H1 (cell line): ENCODE measurements around the gene ACSF3. TPM values are rescaled to one million over a fixed set of nuclear protein-coding genes. Genes with fewer than 3 reads are reported as not detected.

Experiments used
- CTCF ChIA-PET: fragments of 300-600 bp; sonication (Branson Sonifier 250); formaldehyde crosslinking; loops from one replicate; lab custom pipeline; 2021; ENCODE audit not compliant: partially characterized antibody; lab: Charles Lee
- POLR2A ChIA-PET: fragments of 300-600 bp; sonication (Branson Sonifier 250); formaldehyde crosslinking; loops from one replicate; lab custom pipeline; 2021; ENCODE audit warnings: inconsistent platforms; ENCODE audit not compliant: partially characterized antibody; lab: Charles Lee
- DNase-seq, 2 experiments: peaks; one replicate each; pipeline versions ENCODE4 v3.0.0 to v3.0.0-alpha.2; 2010 to 2022; ENCODE audit warnings: low spot score in 2 of 2, low read depth in 1 of 2, mixed read lengths in 1 of 2
- FAIRE-seq: peaks from 2 replicates; lab custom pipeline; 2011; peaks lifted over from hg19 to GRCh38; lab: Jason Lieb, UNC
- H2AFZ ChIP-seq: 2 replicates; pipeline ENCODE4 v1.8.1; 2012; ENCODE audit warnings: low read length, inconsistent platforms
- H2AK5ac ChIP-seq: 2 replicates; pipeline ENCODE4 v1.6.1; 2013; ENCODE audit warnings: low read depth, low read length
- H2BK120ac ChIP-seq: replicated peaks from 2 replicates; pipeline ENCODE3; 2013; ENCODE audit warnings: low read depth, low read length, inconsistent platforms
- H2BK12ac ChIP-seq: 2 replicates; pipeline ENCODE4 v1.6.1; 2013; ENCODE audit warnings: low read depth, low read length
- H2BK15ac ChIP-seq: 2 replicates; pipeline ENCODE4 v1.6.1; 2013; ENCODE audit warnings: low read length
- H2BK20ac ChIP-seq: 2 replicates; pipeline ENCODE4 v1.6.1; 2013; ENCODE audit warnings: low read length
- H2BK5ac ChIP-seq: 2 replicates; pipeline ENCODE4 v1.6.1; 2013; ENCODE audit warnings: low read depth, low read length
- H3K14ac ChIP-seq: 2 replicates; pipeline ENCODE4 v1.6.1; 2013; ENCODE audit warnings: inconsistent platforms; ENCODE audit not compliant: insufficient read length
- H3K18ac ChIP-seq: 2 replicates; pipeline ENCODE4 v1.6.1; 2013; ENCODE audit warnings: low read length; ENCODE audit errors: extremely low read depth
- H3K23ac ChIP-seq: 2 replicates; pipeline ENCODE4 v1.6.1; 2013; ENCODE audit warnings: inconsistent platforms; ENCODE audit not compliant: insufficient read length
- H3K23me2 ChIP-seq: 2 replicates; pipeline ENCODE4 v1.6.1; 2013; ENCODE audit warnings: low read depth, low read length
- H3K27ac ChIP-seq: 2 replicates; pipeline ENCODE4 v1.6.1; 2011; ENCODE audit warnings: low read depth, low read length, inconsistent platforms
- H3K27me3 ChIP-seq, 4 experiments: replicated peaks in 1 of 4; 1 replicate in 1 of 4; 2 replicates in 3 of 4; pipeline versions ENCODE4 v1.6.1 to v1.8.1; 2011 to 2013; ENCODE audit warnings: low read length in 3 of 4, mild to moderate bottlenecking in 3 of 4, inconsistent platforms in 2 of 4, mixed read lengths in 2 of 4, moderate library complexity in 1 of 4; ENCODE audit not compliant: control insufficient read depth in 3 of 4, insufficient read depth in 3 of 4; ENCODE audit errors: extremely low read depth in 1 of 4
- H3K36me3 ChIP-seq, 4 experiments: 2 replicates each; pipeline versions ENCODE4 v1.6.1 to v1.8.1; 2011 to 2013; ENCODE audit warnings: mild to moderate bottlenecking in 4 of 4, low read length in 3 of 4, moderate library complexity in 2 of 4, control low read depth in 1 of 4, inconsistent platforms in 1 of 4; ENCODE audit not compliant: insufficient read depth in 4 of 4, control insufficient read depth in 2 of 4
- H3K4ac ChIP-seq: replicated peaks from 2 replicates; pipeline ENCODE3; 2013; ENCODE audit warnings: low read length, low read depth, mixed read lengths, inconsistent platforms; ENCODE audit not compliant: insufficient read length
- H3K4me1 ChIP-seq, 4 experiments: replicated peaks in 1 of 4; 1 replicate in 1 of 4; 2 replicates in 3 of 4; pipeline versions ENCODE4 v1.6.1 to v1.8.1; 2011 to 2013; ENCODE audit warnings: low read length in 3 of 4, inconsistent platforms in 2 of 4, mixed read lengths in 1 of 4; ENCODE audit not compliant: insufficient read depth in 4 of 4, control insufficient read depth in 3 of 4
- H3K4me2 ChIP-seq, 2 experiments: 2 replicates each; pipeline versions ENCODE4 v1.6.1 to v1.8.1; 2011 to 2013; ENCODE audit warnings: low read depth in 2 of 2, low read length in 2 of 2, control low read depth in 1 of 2, inconsistent platforms in 1 of 2, mild to moderate bottlenecking in 1 of 2; ENCODE audit not compliant: insufficient read depth in 1 of 2
- H3K4me3 ChIP-seq, 4 experiments: fragments of 200-600, 300-600 bp in 1 of 4; sonication (generic), shearing (Covaris generic), sonication (Bioruptor Twin) in 1 of 4; 2 replicates each; pipeline versions ENCODE4 v1.5.1 to v1.8.1; 2011 to 2016; ENCODE audit warnings: low read length in 4 of 4, low read depth in 3 of 4, control low read depth in 2 of 4, inconsistent platforms in 2 of 4, mild to moderate bottlenecking in 2 of 4, mixed read lengths in 1 of 4, moderate library complexity in 1 of 4; ENCODE audit not compliant: insufficient read depth in 2 of 4; ENCODE audit errors: extremely low read depth in 1 of 4
- H3K56ac ChIP-seq: replicated peaks from 2 replicates; pipeline ENCODE3; 2013; ENCODE audit warnings: low read depth, mild to moderate bottlenecking, mixed read lengths, low read length, inconsistent platforms; ENCODE audit not compliant: insufficient read length
- H3K79me1 ChIP-seq: 2 replicates; pipeline ENCODE4 v1.6.1; 2013; ENCODE audit warnings: low read depth, low read length, control low read depth
- H3K79me2 ChIP-seq, 2 experiments: 2 replicates each; pipeline versions ENCODE4 v1.6.1 to v1.8.1; 2012 to 2013; ENCODE audit warnings: low read length in 2 of 2, mild to moderate bottlenecking in 2 of 2, inconsistent platforms in 1 of 2; ENCODE audit not compliant: insufficient read depth in 2 of 2, control insufficient read depth in 1 of 2
- H3K9ac ChIP-seq, 4 experiments: replicated peaks in 1 of 4; 1 replicate in 1 of 4; 2 replicates in 3 of 4; pipeline versions ENCODE4 v1.6.1 to v1.8.1; 2011 to 2013; ENCODE audit warnings: low read depth in 3 of 4, low read length in 3 of 4, control low read depth in 2 of 4, mild to moderate bottlenecking in 2 of 4, moderate library complexity in 2 of 4, inconsistent platforms in 1 of 4; ENCODE audit errors: extremely low read depth in 1 of 4
- H3K9me3 ChIP-seq, 2 experiments: 2 replicates each; pipeline versions ENCODE4 v1.6.1 to v1.8.1; 2012 to 2013; ENCODE audit warnings: mild to moderate bottlenecking in 2 of 2, moderate library complexity in 2 of 2, control low read depth in 1 of 2, inconsistent platforms in 1 of 2, low read depth in 1 of 2, low read length in 1 of 2, mixed read lengths in 1 of 2; ENCODE audit not compliant: insufficient read depth in 2 of 2
- H4K20me1 ChIP-seq, 2 experiments: replicated peaks in 1 of 2; 2 replicates each; pipeline versions ENCODE3 to v1.8.1; 2011 to 2013; ENCODE audit warnings: inconsistent platforms in 2 of 2, low read length in 2 of 2, mild to moderate bottlenecking in 1 of 2; ENCODE audit not compliant: insufficient read depth in 2 of 2, control insufficient read depth in 1 of 2
- H4K5ac ChIP-seq: 2 replicates; pipeline ENCODE4 v1.6.1; 2013; ENCODE audit warnings: low read length, low read depth, mixed read lengths, inconsistent platforms; ENCODE audit not compliant: insufficient read length
- H4K8ac ChIP-seq: 2 replicates; pipeline ENCODE4 v1.8.0; 2013; ENCODE audit warnings: mild to moderate bottlenecking, moderate library complexity, low read length, inconsistent platforms; ENCODE audit not compliant: insufficient read depth; ENCODE audit errors: extremely low read depth
- H4K91ac ChIP-seq: replicated peaks from 2 replicates; pipeline ENCODE3; 2013; ENCODE audit warnings: low read length, mixed read lengths, inconsistent platforms; ENCODE audit not compliant: insufficient read length
- CHD1 ChIP-seq: IDR thresholded peaks from 2 replicates; pipeline ENCODE4 v1.6.1; 2012; ENCODE audit warnings: low read depth, low read length, improper control_type of control experiment
- E2F6 ChIP-seq: IDR thresholded peaks from 2 replicates; pipeline ENCODE4 v1.6.1; 2012; ENCODE audit warnings: inconsistent platforms
- HDAC6 ChIP-seq: IDR thresholded peaks from one replicate; pipeline ENCODE4 v1.7.1; 2012; ENCODE audit warnings: low read depth, mild to moderate bottlenecking, inconsistent platforms, low read length, moderate library complexity
- JUN ChIP-seq: IDR thresholded peaks from 2 replicates; pipeline ENCODE4 v1.6.1; 2011; ENCODE audit warnings: low read depth, mild to moderate bottlenecking, improper control_type of control experiment, low read length
- JUND ChIP-seq: IDR thresholded peaks from 2 replicates; pipeline ENCODE4 v1.6.1; 2011; ENCODE audit warnings: mild to moderate bottlenecking, improper control_type of control experiment, low read length
- KDM4A ChIP-seq: IDR thresholded peaks from one replicate; pipeline ENCODE4 v1.7.1; 2012; ENCODE audit warnings: low read depth, mild to moderate bottlenecking, moderate library complexity, low read length, inconsistent platforms; ENCODE audit not compliant: severe bottlenecking
- RFX5 ChIP-seq: IDR thresholded peaks from 2 replicates; pipeline ENCODE4 v1.6.1; 2011; ENCODE audit warnings: low read depth, low read length, improper control_type of control experiment, borderline replicate concordance
- SIX5 ChIP-seq: IDR thresholded peaks from 2 replicates; pipeline ENCODE4 v1.6.1; 2011; ENCODE audit warnings: mild to moderate bottlenecking, low read depth, low read length
- SRF ChIP-seq: IDR thresholded peaks from 2 replicates; pipeline ENCODE4 v1.6.1; 2011; ENCODE audit warnings: mild to moderate bottlenecking, low read depth, low read length, moderate library complexity
- TAF7 ChIP-seq: optimal IDR thresholded peaks from 2 replicates; pipeline ENCODE3; 2011; ENCODE audit warnings: low read depth, mild to moderate bottlenecking, inconsistent platforms, low read length, moderate library complexity, borderline replicate concordance
- TBP ChIP-seq: IDR thresholded peaks from 2 replicates; pipeline ENCODE4 v1.6.1; 2011; ENCODE audit warnings: low read depth, low read length, improper control_type of control experiment
- WGBS, 2 experiments: shearing (Covaris generic) in 1 of 2; methylation state at CpG; one replicate each; pipeline versions ENCODE4 v1.1.6 to v1.1.7; 2013 to 2015; ENCODE audit warnings: low lambda C conversion rate in 2 of 2, mixed read lengths in 2 of 2, inconsistent platforms in 1 of 2, low coverage in 1 of 2, missing lambda C conversion rate in 1 of 2; ENCODE audit not compliant: insufficient replicate concordance in 2 of 2, insufficient coverage in 1 of 2, insufficient read length in 1 of 2; ENCODE audit errors: extremely low coverage in 1 of 2, missing lambda C conversion rate in 1 of 2; 5-methylcytosine and 5-hydroxymethylcytosine counted together
- polyA plus RNA-seq, 7 experiments: library from polyadenylated mRNA; depleted of rRNA in 3 of 7; stranded (reverse) in 5 of 7; unstranded in 2 of 7; fragments of >200 nt in 5 of 7; fragments of 200-250 nt in 2 of 7; gene quantifications; 1 replicate in 5 of 7; 2 replicates in 1 of 7; 4 replicates in 1 of 7; pipeline versions ENCODE4 v1.2.1 to v1.2.3, GENCODE V29; 2011 to 2013; ENCODE audit warnings: missing spikeins in 2 of 7, mixed read lengths in 2 of 7
- total RNA-seq: library from RNA; stranded (reverse); fragmentation: NEBNext Ultra II Directional; extraction: Animal tissue kit (Norgen Biotek cat#: 25700); gene quantifications from 2 replicates; pipeline ENCODE4 v1.2.1, GENCODE V29; 2021
- TF ChIP-seq, protein P1 (sequence below): IDR thresholded peaks from 2 replicates; pipeline ENCODE4 v1.6.1; 2011; ENCODE audit warnings: low read length, improper control_type of control experiment

The ACSF3 gene
- total and polyA plus RNA-seq, 2 of the 8 experiments (the other 6 are each of a cell fraction or from before 2014, with no cell fraction given), result 15.6 to 22.9 TPM

- H3K4me2 ChIP-seq, result no peak overlapping the region
- 94% methylated on average over 46 of the region's 46 CpGs; no CpG with 5 or more reads in 1 of the 2 experiments for WGBS, 2 experiments
- TF ChIP-seq SIX5, result no peak
- no peak for TF ChIP-seq SRF
- TF ChIP-seq RFX5, result no peak
- no peak for TF ChIP-seq TAF7
- TF ChIP-seq TBP, result no peak
- TF ChIP-seq, protein P1, sequence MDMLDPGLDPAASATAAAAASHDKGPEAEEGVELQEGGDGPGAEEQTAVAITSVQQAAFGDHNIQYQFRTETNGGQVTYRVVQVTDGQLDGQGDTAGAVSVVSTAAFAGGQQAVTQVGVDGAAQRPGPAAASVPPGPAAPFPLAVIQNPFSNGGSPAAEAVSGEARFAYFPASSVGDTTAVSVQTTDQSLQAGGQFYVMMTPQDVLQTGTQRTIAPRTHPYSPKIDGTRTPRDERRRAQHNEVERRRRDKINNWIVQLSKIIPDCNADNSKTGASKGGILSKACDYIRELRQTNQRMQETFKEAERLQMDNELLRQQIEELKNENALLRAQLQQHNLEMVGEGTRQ, result no peak
- TF ChIP-seq KDM4A, result no peak
- no peak for TF ChIP-seq JUND
- TF ChIP-seq HDAC6, result no peak
- no peak for TF ChIP-seq E2F6
- TF ChIP-seq JUN, result no peak
- TF ChIP-seq CHD1, result no peak
These were observed 41.3 kb upstream of the ACSF3 start for GRCh38 chr16:89052191-89052889.

More at GRCh38 chr16:89052191-89052889, 41.3 kb upstream of the ACSF3 start:
- ChIA-PET CTCF (no interaction called here), POLR2A (no interaction called here)
- no peak overlapping the region for H2BK120ac ChIP-seq
- no peaks in the 10 kb centered on the region for H3K23me2 ChIP-seq
- H3K9me3 ChIP-seq, result no peaks in the 10 kb centered on the region
- no peak overlapping the region for H2BK12ac ChIP-seq
- H3K4ac ChIP-seq, result no peak overlapping the region
- H4K5ac ChIP-seq, result no peak overlapping the region
- H2AK5ac ChIP-seq, result no peak overlapping the region
- no peak overlapping the region for H3K9ac ChIP-seq
- no peaks in the 10 kb centered on the region for H3K79me1 ChIP-seq
- H2BK15ac ChIP-seq, result no peak overlapping the region
- H2BK20ac ChIP-seq, result no peak overlapping the region
- no peak overlapping the region for H3K27ac ChIP-seq
- no peak for FAIRE-seq
- H3K18ac ChIP-seq, result no peak overlapping the region
- H3K14ac ChIP-seq, result no peak overlapping the region
- H2BK5ac ChIP-seq, result no peak overlapping the region
- no peak overlapping the region for H3K4me3 ChIP-seq
- H3K4me1 ChIP-seq, result peaks cover 0 to 7% (median 3%) of the 10 kb centered on the region in 4 experiments; a peak in 3 of 7 replicates
- DNase-seq, result no peak
- no peaks in the 10 kb centered on the region for H3K27me3 ChIP-seq
- H4K8ac ChIP-seq, result no peak overlapping the region
- no peaks in the 10 kb centered on the region for H3K79me2 ChIP-seq
- no peaks in the 10 kb centered on the region for H3K36me3 ChIP-seq
- H4K91ac ChIP-seq, result no peak overlapping the region
- H3K23ac ChIP-seq, result no peak overlapping the region
- no peaks in the 10 kb centered on the region for H4K20me1 ChIP-seq
- H2AFZ ChIP-seq, result no peak overlapping the region
- H3K56ac ChIP-seq, result no peak overlapping the region
